HG03139 (cell line): ENCODE measurements around the gene LAMA2.

ENCODE experiments used
- ATAC-seq: cut with Tn5 transposase; IDR thresholded peaks from one replicate; pipeline ENCODE4 v1.9.1; 2021; ENCODE audit not compliant: unreplicated experiment

The LAMA2 gene

DNA sequence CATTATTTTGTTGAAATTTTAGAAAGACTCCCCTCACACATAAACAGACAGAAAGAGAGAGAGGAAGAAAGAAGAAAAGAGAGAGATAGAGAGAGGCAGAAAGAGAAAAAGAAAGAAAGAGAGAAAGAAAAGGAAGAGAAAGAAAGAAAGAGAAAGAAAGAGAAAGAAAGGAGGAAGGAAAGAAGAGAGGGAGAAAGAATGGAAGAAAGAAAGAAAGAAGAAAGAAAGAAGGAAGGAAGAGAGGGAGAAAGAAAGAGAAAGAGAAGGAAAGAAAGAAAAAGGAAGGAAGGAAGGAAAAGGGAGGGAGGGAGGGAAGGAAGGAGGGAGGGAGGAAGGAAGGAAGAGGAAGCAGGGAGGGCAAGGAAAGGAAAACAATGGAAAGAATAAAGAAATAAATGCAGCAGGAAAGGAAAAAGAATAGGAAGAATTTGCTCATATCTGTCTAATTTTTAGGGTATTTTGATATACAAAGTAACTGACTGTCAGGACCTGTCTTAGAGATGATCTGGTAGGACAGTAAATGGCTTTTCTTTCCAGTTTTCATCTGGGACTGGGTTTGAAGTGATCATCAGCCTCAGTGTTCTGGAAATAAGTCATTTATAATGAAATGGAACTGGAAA lies 325.6 kb downstream of the LAMA2 start:
- ATAC-seq, result no peak

DNA sequence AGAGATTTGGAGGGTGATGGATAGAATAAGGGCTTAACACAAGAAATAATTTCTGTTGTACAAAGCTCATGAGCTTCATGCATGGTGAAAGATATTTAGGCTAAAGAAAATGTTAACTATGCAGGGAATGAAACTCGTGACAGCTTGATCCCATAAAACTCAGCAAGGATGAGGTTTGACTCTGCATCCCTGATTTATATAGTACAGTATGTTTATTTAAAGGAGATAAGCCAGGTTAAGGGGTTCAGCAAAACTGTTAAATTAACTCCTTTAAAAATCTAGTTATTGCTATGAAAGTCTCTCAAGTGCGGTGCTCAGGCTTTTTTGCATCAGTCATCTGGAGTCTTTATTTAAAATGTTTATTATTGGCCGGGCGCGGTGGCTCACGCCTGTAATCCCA lies 326.4 kb downstream of the LAMA2 start:
- no peak for ATAC-seq

DNA sequence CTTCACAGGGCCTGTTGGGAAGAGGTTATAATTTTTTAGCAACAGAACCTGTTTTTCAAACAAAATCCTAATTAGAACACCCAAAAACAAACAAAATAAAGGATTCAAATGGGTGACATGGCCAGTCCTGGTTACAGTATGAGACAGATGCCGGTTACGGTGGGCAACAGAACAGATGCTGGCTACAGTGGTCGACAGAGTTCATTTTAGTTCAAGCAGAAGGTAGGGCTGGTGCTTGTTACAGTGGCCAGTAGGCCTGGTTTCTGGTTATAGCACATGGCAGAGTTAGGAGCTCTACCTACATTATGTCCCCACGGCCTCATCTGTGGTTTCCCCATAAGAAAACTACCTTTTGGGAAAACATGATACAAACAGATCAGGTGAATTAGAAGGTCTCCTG lies 327.7 kb downstream of the LAMA2 start:
- ATAC-seq, result no peak

DNA sequence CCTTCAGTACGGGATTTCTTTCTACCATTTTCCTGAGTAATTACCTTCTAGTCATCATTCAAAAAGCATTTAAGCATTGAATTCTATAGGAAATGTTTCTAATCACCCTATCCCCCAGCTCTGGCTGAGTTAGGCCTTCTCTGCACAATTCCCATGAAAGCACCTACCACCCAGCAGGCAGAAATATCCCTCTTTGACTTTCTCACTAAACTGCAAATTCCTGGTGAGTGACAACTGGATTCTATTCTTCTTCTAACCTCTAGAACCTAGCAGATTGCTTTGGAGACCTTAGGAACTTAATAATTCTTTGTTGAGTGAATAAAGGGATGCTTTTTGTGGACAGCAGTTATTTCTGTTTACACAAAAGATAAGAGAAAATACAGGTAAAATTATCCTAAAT lies 328.7 kb downstream of the LAMA2 start:
- no peak for ATAC-seq

DNA sequence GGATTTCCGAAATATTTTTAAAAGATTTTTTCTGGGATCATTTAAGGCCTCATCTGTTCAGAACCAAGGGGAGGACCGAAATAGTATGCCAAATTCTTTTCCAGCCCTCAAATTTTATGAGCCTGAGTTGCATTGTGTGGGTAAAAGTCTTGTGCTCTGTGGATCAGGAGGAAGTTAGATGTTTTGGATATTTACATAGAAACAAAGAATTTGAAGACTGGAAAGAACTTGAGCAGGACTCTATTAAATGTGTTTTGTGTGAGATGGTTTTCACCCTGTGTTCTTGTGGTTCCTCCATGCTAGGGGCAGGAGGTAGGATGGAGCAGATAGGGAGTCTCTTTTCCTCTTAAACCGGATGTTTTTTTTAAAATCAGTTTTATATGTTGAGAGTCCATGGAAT lies 329.1 kb downstream of the LAMA2 start:
- no peak for ATAC-seq

DNA sequence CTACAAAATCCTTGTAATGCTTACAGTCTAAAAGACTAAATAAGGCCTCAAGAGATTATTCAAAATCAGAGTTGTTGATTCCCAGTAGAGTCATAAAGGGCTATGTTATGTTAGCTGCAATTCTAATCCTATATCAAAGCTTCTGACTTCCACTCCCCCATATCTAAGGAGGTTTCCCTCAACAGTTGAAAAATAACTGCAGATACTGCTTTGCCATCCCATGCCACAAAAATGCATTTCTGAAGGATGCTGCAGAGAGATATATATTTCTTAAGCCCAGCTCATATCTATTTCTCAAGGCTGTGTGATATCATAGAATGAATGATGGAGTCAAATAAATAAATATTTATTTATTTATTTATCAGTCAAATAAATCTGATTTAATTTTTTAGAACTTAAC lies 332.3 kb downstream of the LAMA2 start:
- no peak for ATAC-seq

DNA sequence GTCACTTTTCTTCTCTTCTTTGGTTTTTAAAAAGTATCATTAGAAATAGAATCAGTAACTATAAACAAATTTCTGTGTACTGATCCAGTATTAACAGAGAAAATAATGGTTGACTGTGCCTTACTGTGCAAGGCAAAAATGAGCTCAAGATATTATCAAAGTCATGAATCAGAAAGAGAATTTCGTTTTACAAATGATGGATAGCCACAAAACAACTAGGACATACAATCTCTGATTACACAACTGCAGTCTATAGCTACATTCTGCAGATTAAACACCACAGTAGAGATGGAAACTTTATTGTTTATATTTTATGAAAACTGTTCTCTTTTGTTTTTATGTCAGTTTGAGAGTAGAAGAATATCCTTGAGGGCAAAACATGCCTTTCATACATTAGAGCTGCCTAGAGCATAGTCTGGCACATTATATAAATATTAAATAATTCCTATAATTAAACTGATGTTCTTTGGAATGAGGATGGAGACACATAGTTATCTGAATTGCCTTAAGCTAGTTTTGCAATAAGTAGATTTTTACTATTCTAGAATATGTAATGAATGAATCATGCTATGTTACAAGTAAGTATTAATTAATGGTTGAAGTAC lies 333.1 kb downstream of the LAMA2 start:
- ATAC-seq, result no peak

DNA sequence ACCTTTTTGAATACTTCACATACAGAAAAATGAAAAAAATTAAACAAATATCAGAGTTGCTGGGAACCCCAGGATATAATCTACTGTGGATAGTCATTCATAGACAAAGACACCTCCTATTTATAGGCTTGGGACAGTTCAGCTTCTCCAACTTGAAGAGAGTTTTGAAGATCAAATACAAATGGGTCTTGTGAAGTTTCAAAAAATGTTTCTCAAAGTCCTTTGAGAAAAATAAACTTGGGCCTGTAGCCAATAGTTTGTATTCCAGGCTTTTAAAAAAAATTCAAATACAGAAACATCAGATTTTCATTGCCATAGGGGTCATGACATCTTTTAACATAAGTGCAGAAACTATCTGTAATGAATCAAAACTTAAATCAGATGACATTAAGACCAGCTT lies 334.8 kb downstream of the LAMA2 start:
- no peak for ATAC-seq

DNA sequence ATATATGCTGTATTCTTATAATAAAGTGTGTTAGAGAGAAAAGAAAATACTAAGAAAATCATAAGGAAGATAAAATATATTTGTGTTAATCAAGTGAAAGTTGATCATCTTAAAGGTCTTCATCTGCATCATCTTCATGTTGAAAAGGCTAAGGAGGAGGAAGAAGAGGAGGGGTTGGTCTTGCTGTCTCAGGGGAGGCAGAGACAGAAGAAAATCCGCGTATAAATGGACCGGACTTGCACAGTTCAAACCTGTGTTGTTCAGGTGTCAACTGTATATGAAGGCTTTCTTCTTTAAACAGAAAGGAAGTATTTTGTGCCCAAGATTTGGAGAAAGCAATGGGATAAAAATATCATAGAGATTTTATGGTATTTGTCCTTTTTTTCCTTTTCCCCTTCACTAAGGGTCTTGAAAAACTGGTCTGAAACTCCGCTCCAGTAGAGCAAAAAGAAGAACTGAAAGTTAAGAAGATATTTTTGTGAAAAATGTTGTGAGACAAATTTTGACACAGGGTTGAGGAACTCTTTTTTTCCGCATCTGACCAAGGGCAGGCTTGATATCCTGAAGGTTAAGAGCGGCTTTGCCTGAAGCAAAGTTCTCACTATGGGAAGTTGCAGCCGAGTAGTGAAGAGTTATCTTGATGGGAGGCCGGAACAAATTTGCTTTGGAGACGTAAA lies 350.7 kb downstream of the LAMA2 start:
- ATAC-seq, result no peak

DNA sequence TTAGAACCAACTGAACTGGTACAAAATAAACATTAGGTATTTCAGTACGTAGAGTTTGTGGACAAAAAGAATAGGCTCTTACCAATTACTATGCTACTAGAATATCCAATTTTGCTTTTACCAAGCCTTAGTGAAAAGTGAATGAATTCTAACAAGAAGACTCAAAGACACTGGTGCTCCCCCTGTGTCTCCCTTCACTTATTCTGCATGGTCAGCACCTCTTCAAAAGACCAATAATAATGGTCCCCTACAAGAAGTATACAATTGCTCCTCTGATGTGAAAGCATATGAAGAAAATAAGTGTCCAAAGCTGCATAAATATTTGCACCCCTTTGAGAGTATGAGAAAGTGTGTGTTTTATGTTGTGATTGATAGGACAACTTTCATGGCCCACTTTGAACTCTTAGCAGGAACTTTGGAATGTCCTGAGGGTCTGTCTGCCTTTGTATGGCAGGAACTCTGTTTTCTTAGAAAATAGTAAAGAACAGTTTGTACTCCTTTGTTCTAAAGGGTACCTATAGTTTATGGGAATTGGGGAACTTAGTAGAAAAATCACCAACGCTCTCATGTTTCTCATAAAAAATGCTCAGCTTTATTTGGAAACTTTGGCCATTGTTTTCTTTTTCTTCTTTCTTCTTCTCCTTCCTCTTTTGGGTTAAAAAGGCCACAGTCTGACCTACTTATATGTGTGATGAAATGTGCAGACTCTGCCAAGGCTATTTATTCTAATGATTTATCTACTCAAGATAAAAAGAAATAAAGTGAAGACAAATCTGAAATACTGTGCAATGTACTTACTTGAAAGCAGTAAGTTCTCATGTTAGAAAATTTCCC lies 352.4 kb downstream of the LAMA2 start:
- ATAC-seq, result no peak

DNA sequence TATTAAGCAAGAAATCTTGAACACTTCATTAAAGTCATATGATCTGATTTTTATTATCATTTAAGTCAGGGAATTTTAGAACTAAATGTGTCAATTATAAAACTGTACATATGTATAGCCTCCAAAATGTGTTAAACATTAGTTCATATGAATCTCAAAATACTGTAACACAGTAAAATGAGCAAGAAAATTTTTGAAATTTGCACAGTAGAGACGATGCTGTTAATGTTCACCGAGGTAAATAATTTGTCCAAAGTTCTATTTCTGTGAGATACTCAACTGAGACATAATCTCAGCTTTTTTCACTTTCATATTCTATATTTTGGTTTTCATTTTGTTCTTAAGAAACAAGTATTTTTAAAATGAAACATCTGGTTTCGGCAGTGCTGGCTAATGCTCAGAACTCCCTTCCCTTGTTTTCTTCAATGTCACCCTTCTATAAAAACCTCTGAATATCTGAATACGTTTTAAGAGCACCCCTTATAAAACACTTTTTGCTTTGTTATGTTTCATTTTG lies 353.1 kb downstream of the LAMA2 start:
- peak; percentile 63 for ATAC-seq

DNA sequence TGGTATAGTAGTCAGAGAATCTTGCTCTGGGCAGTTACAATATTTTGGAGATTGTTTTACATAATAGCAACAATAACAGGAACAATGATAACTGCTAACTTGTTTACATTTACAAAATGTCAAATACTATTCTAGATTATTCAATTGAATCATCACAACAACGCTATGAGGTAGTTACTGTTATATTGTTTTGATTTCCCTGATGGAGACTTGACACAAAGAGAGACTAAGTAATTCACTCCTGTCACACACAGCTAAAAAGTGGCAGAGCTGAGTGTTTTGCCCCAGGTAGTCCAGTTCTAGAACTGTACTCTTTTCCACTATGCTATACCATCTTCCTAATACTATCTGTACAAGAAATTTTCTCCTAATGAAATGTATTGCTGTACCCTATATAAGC lies 356.1 kb downstream of the LAMA2 start:
- ATAC-seq, result no peak

DNA sequence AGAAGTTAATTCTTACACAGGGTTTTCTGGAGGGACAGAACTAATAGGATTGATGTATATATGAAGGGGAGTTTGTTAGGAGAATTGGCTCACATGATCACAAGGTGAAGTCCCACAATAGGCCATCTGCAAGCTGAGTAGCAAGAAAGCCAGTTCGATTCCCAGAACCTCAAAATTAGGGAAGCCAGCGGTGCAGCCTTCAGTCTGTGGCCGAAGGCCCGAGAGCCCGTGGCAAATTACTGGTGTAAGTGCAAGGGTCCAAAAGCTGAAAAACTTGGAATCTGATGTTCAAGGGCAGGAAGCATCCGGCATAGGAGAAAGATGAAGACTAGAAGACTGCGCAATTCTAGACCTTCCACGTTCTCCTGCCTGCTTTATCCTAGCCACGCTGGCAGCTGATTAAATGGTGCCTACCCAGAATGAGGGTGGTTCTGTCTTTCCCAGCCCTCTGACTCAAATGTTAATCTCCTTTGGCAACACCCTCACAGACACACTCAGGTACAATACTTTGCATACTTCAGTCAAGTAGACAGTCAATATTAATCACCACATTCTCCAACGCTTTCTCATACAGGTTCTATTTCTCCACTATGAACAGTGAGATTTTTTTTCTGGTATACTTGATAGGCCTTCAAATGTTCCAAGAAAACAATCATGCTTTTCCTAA lies 357.0 kb downstream of the LAMA2 start:
- no peak for ATAC-seq

DNA sequence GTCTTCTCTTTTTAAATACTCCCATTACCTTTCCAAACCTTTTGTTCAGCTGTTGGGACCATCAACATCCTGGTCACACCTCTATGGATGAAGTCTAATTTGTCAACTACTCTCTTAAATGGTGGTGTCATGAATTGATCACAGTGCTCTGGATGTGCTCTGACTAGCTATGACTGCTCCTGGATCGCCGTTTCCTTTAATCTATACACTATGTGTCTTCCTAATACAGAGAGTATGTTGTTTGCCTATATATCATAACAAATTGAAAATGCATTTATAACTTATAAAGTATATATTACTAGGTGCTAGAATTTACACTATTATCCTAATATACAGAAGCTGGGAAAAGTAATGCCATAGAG lies 357.5 kb downstream of the LAMA2 start:
- no peak for ATAC-seq

DNA sequence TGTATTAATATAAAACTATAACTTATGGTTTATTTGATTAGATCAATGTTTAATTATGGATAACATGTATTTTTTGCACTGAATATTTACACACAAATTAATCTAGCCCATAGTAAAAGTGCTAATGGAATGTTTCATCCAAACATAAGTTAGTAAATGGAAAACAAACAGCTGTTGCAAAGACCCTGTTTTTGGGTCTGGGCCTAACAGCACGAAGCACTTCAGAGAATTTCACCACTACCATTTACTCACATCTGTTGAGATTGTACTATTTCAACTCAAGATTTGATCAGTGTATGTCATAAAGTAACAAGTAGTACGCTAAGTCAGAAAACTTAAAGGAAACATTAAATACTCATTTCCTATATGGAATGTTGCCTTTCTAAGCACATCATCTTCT lies 359.6 kb downstream of the LAMA2 start:
- ATAC-seq, result no peak

DNA sequence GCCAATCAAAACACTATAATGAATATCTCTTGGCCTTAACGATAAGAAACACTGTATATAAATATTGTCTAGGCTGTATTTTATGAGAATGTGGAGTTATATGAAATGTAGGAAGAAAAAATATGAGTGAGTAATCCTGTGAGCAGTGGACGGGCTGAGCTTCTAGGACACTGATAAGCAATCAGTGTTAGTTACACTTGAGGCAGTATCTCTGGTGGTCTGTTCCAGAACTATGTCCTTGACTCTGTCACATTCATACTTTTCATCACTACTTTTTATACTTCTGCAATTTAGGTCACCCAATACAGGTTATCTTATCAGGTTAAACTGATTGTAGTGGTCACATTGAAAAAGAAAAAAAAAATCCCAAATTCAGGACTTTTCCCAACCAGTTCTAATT lies 360.4 kb downstream of the LAMA2 start:
- no peak for ATAC-seq

DNA sequence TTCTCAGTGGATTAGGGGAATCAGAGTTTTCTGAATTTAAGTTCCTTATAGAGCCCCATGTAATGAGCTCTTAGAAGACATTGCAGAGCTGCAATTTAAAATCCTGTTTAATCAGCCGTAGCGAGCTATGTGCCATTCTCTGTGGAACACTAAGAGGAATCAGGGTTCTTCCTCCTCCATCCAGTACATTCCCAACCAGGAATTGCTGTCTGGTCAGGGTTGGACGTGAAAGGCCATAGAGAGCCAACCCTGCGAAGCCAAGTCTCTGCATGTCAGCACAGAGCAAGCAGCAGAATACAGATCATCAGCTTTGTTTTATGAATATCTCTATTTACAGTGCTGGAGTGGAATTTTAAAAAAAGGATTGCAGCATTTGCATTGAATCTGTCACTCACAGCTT lies 366.0 kb downstream of the LAMA2 start:
- ATAC-seq, result no peak

DNA sequence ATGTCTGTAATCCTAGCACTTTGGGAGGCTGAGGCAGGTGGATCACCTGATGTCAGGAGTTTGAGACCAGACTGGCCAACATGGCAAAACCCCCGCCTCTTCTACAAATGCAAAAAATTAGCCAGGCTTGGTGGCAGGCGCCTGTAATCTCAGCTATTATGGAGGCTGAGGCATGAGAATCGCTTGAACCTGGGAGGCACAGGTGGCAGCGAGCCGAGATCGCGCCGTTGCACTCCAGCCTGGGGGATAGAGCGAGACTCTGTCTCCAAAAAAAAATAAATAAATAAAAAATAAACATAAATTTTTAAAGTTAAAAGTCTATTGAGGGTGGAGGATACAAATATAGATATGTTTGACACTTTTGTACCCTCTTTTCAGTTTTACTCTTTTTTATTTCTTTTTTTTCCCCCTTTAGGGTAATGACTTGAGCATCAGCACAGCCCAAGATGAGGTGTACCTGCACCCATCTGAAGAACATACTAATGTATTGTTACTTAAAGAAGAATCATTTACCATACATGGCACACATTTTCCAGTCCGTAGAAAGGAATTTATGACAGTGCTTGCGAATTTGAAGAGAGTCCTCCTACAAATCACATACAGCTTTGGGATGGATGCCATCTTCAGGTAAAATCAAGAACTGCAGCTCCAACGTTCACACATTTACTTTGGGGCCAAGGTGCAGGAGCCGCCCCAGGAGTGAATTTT lies 368.9 kb downstream of the LAMA2 start:
- peak; percentile 91 for ATAC-seq

DNA sequence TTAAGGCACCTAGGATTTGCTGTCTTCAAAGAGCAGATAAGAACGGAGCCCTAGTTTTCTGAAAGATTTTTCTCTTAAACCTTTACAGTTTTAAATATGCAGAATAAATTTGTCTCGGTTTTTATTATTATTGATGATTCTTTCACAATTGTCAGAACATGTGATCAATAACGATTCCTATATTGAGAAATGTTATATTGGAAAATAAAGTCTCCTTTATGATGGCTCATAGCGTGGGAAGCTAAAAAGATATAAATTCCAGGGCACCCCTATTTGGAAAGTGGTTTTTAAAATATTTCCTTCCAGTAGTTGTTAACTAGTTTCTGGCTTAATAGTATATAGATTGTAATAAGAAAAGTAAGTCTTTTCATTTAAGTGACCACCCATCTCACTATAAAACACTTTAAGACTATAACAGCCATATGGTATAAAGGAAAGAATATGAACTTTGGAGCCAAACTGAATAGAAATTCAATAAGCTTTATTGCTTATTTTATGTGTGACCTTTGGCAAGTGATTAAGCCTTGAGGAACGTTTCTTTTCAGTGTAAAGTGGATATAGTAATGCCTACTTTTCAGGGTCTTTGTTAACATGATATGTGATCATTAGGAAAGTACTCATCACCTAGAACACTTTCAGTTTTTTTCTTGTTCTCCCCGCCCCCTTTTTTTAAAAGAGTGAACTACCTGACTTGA lies 369.6 kb downstream of the LAMA2 start:
- no peak for ATAC-seq

DNA sequence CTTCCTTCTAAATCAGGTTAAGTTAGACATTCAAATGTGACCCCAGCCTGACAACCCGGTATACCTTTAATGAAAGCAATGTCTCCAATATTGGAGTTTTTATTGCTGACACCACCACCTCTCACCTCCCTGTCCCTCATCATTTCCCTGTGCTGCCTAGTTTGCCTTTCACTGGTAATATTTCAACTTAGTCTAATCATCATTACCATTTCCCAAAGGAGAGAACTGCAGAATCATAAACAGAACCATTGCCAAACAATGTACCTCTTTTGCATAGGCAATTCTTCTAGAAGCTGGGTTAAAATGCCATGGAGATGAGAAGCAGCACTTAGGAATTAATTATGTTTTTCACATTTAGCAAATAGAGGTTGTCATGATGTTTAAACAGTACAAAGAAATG lies 370.3 kb downstream of the LAMA2 start:
- no peak for ATAC-seq
